ENCODE results near the gene ALDH5A1.

ALDH5A1 gene

DNA sequence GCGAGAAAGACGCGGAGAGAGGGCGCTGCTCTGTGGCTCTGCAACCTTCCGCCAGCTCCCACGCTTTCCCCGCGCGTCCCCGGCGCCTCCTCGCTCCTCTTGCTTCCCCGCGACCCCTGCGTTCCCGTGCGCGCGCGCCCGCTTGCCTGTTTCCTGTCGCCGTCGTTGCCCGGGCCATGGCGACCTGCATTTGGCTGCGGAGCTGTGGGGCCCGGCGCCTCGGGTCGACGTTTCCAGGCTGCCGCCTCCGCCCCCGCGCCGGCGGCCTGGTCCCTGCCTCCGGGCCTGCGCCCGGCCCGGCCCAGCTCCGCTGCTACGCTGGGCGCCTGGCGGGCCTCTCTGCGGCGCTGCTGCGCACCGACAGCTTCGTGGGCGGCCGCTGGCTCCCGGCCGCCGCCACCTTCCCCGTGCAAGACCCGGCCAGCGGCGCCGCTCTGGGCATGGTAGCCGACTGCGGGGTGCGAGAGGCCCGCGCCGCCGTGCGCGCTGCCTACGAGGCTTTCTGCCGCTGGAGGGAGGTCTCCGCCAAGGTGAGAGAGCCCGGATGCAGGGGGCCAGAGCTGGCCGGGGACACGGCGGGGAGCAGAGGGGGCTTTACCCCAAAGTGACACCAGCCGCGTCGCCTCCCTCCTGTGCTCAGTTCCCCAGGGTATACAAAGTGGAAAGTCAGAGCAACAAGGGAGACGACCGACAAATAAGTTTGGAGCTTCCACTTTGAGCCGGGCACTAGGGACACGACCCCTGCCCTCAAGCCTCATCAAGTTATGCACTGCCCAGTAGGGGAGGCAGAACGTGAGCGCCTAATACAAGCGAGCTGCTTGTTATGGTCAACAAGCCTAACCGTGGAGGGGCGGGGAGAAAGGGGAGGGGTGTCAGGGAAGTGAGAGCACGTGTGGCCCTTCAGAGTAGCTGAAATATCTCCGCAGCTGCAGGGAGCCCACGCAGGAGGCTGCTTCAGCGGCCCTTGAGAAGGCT, at the start of gene ALDH5A1:
Gene ALDH5A1 (plus strand): TSS at position 149 of the 975 bp plus-strand sequence. CDS start 28 bp downstream, at position 177.
- peak; percentile 76 for DNase-seq (ENCODE audit: low spot score)

DNA sequence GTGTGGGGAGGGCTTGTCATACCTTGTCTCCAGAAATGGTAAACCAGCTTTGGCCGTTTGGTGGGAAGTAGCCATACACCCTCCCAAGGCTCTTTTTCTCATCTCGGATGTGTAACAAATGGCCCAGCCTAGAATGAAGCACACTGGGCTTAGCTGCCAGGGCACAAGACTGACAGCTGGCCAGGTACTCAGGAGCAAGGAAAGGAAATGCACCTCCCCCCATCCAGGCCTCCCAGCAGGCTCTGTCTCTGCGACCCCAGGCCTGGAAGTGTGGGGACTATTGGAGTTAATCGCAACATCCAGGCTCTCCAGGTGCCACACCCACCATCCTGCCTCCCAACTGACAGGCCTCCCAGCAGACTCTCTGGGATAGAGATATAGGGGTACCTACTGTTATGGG, 49.1 kb upstream of the ALDH5A1 start:
- DNase-seq (ENCODE audit: low spot score) = no peak

DNA sequence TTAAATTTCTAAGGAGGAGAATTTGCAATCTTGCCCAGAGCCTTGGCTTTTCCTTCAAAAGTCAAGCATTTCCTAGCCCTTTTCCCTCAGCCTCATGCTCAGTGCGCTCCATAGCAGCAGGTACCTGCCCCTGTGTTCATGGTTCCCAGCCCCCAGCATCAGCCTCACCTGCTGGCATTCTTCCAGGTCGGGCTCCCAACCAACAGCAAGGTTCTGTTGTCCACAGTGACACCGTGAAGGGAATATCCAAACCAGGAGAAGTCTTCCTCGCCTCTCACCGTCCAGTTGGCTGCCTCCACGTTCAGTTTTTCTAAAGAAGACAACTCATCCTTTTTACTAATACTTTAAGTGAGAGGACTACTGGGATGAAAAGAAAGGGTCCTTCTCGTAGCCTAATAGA, 48.1 kb upstream of the ALDH5A1 start:
- no peak for DNase-seq (ENCODE audit: low spot score)

- no peak for DNase-seq (ENCODE audit: low spot score)
Measured at GRCh38 chr6:24448396-24448795, 46.4 kb upstream of the ALDH5A1 start.

DNA sequence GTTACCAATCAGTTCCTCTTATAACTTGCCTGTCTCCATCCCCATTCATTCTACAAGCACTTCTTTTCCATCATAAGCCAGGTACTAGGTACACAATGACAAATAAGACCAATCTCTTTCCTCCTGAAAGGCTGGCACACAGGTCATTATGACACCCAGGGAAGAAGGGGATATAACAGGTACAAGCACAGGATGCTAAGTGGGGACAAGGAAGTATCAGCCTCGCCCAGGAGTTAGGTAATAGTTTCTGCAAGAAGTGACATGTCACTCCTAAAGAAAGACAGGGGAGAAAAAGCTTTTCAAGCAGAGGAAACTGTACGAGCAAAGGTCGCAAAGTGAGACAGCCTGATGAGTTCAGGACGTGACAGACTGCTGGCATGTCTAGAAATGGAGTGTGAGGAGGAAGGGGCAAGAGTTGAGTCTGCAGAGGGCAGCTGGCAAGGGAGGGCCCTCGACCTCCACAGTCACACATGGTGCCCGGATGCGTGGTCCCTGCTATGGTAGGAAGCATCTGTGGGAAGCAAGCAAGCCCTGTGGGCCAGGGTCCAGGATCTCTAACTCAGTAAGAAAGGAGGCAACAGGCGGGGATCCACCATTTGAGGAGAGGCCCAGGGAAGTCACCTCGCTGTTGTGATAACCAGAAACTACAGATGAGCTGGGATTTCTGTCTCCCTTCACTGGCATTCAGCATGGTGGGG, 45.8 kb upstream of the ALDH5A1 start:
- no peak for DNase-seq (ENCODE audit: low spot score)

GRCh38 chr6:24451581-24452388, 43.0 kb upstream of the ALDH5A1 start:
- no peak for DNase-seq (ENCODE audit: low spot score)

DNA sequence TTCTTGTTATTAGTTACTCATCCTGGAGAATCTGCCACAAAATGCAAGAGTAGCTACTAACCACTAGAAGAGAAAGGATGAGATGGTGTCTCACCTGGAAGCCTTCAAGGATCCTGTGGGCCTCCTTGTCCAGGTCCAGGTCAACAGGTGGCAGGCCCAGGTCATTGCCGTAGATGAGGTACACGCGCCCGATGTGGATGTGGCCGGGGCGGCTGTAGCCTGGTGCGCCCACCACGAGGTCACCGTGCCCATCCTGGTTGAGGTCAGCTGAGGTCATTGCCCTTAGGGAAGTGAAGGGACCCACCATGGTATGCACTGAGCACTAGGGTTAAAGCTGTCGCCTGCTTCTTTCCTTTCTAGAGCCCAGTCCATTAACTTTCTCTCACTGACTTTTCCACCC, 40.8 kb upstream of the ALDH5A1 start:
- DNase-seq (ENCODE audit: low spot score) = no peak

- DNase-seq (ENCODE audit: low spot score) = no peak
Measured at GRCh38 chr6:24454452-24454851, 40.3 kb upstream of the ALDH5A1 start.

DNA sequence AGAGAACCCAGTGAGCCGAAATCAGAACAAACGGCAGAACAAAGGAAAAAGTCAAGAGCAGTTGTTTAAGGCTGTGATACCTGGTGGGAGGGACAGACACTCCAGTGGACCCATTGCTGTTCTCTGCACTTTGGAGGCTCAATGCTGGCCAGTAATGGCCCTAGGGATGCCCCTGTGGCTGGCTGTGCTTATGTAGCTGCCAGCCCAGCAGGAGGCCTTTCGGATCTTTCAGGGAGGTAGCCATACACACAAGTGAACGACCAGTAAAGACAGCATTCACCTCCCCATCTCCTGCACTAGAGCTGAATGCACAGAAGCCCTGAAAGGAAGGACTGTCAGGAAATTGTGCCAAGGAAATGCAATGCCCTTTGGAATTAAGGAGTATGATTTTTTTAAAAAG, 39.7 kb upstream of the ALDH5A1 start:
- no peak for DNase-seq (ENCODE audit: low spot score)

DNA sequence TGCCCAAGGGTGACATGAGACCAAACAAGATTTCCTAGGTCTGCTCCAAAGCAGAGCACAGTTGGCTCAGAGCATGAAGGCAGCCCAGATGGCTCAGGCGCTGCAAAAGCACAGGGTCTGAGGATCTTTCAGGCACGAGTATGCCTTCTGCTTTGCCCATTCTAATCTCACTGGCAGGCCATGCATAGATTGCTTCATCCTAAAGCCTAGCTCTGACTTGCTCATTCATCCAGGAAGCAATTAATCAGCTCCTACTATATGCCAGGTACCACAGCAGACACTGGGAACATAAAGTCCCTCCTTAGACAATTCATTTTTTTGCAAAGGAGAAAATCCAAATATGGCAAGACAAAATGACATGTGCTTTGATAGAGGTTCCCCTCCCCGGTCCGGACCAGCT, 36.6 kb upstream of the ALDH5A1 start:
- no peak for DNase-seq (ENCODE audit: low spot score)

GRCh38 chr6:24458941-24459340, 35.8 kb upstream of the ALDH5A1 start:
- no peak for DNase-seq (ENCODE audit: low spot score)

DNA sequence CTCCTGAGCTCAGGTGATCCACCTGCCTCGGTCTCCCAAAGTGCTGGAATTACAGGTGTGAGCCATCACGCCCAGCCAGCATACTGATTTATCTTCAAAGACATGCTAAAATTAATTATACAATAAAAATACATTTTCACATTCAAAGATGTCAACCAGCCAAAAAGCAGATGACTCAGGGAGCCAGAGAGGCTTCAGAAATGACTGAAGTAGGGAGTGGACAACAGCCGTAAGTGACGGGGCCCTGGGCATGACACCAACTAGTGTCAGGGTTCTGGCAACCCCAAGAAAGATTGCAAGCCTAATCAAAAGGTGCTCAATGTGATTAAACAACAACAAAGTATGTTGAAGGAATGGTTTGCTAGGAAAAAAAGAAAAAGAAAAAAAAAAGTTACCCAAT, 33.8 kb upstream of the ALDH5A1 start:
- DNase-seq (ENCODE audit: low spot score) = no peak

DNA sequence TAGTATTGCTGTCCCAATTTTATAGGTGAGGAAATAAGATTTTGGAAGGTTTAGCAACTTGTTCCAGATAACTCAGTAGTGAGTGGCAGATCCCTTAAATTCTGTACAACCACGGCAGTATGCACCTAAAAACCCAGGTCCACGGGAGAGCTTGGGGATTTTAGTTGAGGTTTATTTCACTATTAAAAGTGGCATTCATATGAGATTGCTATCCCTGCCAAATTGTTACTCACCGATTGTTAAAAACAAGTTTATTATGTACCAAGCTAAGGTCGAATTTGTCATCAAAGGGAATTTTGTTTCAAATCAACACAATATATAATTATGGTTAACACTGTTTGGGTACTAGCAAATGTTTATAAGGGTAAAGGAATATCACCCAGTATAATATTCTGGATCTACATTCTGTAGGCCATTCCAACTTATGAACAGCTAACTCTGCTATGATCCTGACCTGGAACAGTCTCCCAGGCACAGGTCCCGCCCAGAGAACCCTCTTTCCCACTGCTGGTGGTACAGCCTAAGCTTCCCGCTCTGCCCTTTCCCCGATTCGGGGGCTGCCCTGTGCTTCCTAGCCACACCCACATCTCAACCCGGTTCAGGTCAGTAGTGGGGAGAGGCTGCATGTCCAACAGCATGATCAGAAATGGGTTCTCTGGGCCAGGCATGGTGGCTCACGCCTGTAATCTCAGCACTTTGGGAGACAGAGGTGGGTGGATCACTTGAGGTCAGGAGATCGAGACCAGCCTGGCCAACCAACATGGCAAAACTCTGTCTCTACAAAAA, 30.3 kb upstream of the ALDH5A1 start:
- no peak for DNase-seq (ENCODE audit: low spot score)

GRCh38 chr6:24469811-24470210, 25.0 kb upstream of the ALDH5A1 start:
- DNase-seq (ENCODE audit: low spot score) = no peak

DNA sequence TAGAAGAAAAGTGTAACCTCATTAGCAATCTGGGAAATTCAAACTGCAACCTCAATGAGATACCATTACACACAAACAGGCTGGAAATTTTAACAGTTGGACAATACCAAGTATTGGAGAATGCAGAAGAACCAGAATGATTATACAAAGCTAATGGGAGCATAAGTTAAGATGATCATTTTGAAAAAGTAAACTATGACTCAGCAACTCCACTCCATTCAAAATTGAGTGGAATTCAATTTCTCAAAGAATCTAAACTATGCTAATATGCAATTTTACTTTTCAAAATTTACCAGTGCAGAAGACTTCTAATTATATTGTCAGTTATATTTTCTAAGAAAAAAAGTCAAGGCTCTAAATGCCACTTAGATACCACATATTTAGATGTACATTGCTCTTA, 22.6 kb upstream of the ALDH5A1 start:
- no peak for DNase-seq (ENCODE audit: low spot score)

DNA sequence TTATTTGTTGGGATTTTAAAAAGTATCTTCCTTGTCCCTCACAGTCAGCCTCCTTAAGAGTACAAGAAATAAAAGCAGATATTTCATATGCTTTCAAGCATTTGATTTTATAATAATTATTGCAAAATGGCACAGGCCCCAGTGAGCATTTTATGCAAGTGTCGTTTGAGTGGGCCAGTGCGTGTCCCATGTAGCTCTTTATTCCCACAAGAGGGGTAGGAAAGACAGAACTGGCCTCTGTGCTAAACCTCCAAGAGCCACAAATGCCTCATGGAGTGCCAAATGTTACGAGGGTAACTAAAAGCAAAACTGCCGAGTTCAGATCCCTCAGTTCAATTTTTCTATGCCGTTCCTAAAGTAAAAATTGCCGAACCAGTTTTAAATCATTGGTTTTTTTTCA, 18.1 kb upstream of the ALDH5A1 start:
- DNase-seq (ENCODE audit: low spot score) = no peak

- no peak for DNase-seq (ENCODE audit: low spot score)
Measured at GRCh38 chr6:24477070-24477469, 17.7 kb upstream of the ALDH5A1 start.

DNA sequence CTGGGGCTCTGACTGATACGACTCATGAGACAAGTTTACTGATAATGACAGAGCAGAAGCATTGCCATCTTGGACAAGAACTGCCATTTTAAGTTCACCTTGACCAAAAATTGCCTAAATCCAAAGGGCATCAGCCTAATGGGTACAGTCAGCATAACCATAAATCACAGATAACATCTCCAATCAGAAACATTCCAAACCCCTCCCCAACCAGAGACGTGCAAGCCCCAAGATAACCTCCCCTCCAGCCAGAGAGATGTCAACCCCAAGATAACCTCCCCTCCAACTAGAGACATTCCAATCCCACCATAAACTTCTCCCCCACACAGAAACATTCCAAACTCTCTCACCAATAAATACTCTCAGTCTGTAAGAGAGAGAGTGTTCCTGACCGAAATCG, 15.9 kb upstream of the ALDH5A1 start:
- DNase-seq (ENCODE audit: low spot score) = no peak

GRCh38 chr6:24480705-24481104, 14.1 kb upstream of the ALDH5A1 start:
- no peak for DNase-seq (ENCODE audit: low spot score)

GRCh38 chr6:24481449-24481848, 13.3 kb upstream of the ALDH5A1 start:
- no peak for DNase-seq (ENCODE audit: low spot score)

- no peak for DNase-seq (ENCODE audit: low spot score)
Measured at GRCh38 chr6:24484657-24485323, 10.0 kb upstream of the ALDH5A1 start.

Measured in RKO (cell line).